VCaP (cell line): ENCODE data around the gene SIGLEC6.

Experiments used
- H3K27ac ChIP-seq: fragments of 450-650 bp; 2 replicates; pipeline ENCODE4 v1.5.1; 2017
- TF ChIP-seq, protein P1 (sequence below): fragments of 450-650 bp; conservative IDR thresholded peaks from 2 replicates; pipeline ENCODE4 v1.5.1; 2017; ENCODE audit warnings: mild to moderate bottlenecking, moderate library complexity

The SIGLEC6 gene

DNA sequence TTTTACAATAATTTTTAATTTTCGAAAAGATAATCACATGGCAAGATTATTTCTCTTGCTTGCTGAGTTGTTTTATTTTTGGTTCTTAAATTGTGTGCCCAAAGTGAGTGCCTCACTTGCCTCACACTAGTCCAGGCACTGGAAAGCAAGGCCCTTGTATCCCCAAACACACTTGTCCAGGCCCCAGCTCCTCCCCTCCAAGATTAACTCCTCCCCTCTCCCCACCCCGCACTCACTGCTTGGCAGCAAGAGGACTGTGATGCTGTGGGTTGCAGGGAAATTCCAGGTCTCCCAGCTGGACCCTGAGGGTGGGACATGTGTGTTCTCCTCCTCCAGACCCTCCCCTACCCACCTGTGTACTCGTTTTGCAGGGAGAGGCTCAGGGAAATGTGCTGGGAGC, 33.8 kb downstream of the SIGLEC6 start:
- no peak overlapping the region for H3K27ac ChIP-seq
- TF ChIP-seq, protein P1, sequence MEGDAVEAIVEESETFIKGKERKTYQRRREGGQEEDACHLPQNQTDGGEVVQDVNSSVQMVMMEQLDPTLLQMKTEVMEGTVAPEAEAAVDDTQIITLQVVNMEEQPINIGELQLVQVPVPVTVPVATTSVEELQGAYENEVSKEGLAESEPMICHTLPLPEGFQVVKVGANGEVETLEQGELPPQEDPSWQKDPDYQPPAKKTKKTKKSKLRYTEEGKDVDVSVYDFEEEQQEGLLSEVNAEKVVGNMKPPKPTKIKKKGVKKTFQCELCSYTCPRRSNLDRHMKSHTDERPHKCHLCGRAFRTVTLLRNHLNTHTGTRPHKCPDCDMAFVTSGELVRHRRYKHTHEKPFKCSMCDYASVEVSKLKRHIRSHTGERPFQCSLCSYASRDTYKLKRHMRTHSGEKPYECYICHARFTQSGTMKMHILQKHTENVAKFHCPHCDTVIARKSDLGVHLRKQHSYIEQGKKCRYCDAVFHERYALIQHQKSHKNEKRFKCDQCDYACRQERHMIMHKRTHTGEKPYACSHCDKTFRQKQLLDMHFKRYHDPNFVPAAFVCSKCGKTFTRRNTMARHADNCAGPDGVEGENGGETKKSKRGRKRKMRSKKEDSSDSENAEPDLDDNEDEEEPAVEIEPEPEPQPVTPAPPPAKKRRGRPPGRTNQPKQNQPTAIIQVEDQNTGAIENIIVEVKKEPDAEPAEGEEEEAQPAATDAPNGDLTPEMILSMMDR, result no peak

DNA sequence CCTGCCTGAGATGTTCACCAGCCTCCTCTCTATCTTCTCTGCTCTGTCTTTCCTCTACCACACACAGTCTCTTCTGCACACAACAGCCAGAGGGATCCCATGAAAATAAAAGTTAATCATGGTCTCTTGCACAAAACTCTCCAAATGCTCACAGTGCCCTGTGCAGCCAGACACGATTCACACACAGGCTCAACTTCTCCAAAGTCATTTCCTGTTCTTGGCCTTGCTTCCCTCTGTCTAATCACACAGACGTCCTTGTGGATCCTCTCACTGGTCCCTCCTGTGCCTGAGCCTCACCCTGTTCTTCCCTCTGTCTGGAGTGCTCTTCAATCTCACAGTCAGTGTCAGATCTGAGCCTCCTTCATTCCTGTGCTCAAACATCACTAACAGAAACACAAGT, 37.7 kb downstream of the SIGLEC6 start:
- no peak overlapping the region for H3K27ac ChIP-seq
- TF ChIP-seq, protein P1, result no peak

DNA sequence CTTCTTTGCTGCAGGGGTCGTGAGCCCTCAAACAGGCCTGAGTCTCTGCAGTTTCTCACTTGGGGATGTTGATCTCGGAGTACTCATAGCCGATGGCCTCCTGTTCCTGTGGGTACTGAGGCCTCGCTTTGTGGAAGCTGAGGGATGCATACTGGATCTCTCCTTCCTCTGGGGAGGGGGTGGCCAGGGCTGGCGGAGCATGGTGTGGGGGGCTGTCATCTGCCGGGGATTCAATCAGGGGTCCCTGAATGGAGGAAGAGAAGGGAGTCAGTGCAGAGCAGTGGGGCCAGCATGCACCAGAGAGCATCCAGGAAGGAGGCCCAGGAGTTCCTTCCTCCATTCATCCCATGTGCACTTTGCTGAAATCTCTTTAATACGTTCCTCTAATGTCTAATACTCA, 39.9 kb downstream of the SIGLEC6 start:
- TF ChIP-seq, protein P1, result no peak
- H3K27ac ChIP-seq, result no peak overlapping the region

DNA sequence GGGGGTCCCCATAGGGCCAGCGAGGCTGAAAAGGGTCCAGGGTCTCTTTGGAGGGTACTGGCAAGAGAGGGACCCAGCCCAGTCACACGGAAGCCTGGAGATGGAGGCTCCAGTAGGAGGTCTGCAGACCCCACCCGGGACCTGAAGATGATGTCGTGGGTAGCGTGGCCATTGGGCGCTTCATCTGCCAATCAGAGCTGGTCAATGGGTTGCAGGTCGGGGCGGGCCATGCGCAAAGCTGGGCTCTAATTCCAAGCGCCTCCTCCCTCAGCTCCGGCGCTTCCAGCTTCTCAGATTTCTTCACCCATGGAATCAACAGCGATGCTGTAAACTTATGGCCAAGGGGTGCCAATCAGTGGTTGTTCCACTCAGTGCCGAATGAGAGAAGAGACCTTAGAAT, 40.8 kb downstream of the SIGLEC6 start:
- TF ChIP-seq, protein P1, result no peak
- no peak overlapping the region for H3K27ac ChIP-seq

DNA sequence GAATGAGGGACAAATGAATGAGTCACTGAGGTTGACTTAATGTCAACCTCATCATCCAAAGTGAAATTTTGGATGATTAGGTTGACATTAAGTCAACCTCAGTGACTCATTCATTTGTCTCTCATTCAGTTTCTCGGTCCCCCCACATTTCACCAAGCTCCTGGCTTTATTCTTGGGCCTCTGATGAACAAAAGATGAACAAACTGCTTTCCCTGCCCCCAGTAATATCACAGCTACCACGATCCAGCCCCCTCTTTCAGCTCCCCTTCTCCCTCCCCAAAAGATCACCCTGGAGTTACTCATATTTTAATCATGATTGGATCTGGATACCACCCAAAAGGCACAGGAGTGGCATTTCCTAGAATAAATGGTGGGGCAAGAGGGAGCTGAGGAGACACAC, 42.4 kb downstream of the SIGLEC6 start:
- TF ChIP-seq, protein P1, result no peak

DNA sequence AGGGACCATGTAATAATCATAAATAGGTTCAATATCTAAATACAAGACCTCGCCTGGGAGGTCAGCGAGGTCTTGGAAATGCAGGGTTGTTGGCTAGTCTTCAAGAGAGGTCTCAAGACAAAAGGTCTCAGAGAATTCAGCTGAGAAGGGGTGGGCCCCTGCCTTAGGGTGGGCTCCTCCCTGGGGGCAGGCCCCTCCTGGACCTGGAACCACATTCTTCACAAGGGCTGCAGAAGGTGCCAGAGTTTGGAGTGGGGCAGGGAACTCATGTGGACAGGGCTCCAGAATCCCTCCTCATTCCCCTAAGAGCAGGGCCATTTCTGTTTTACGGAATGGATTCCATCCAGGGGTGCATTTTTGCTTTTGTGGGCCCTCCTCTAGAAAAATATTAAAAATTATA, 43.0 kb downstream of the SIGLEC6 start:
- TF ChIP-seq, protein P1, result no peak
- no peak overlapping the region for H3K27ac ChIP-seq

More for the DNA sequence above, 42.4 kb downstream of the SIGLEC6 start:
- H3K27ac ChIP-seq, result no peak overlapping the region

DNA sequence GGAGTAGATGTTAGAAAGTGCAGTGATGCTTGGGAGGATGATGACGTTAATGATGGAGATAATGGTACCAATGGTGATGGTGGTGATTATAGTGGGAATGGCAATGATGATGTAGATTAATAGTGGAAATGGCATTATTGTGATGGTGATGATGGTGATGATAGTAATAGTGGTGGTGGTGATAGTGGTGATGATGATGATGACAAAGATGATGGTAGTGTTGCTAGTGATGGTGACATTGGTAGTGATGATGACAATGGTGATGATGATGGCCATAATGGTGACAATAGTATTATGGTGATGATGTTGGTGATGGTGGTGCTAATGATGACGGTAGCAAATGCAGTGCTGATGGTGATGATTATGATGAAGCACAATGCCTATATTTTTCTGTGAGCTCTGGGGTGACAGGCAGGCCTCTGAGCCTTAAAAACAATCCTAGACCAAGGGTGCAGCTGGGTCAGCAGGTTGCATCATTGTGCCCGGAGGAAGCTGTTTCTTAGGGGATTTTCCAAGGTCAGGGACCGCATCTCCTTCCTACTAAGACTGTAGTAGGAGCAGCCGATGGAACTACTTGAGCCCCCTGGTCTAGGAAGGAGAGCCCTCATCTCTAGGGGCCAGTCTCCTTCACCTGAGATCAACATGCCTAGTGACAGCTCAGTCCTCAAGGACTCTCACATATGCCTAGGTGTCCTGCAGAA, 45.4 kb downstream of the SIGLEC6 start:
- TF ChIP-seq, protein P1, result no peak

More for the DNA sequence above, 45.4 kb downstream of the SIGLEC6 start:
- no peak overlapping the region for H3K27ac ChIP-seq
